CD1c-positive myeloid dendritic cell (primary cell): ENCODE data around the gene NUP210L.
"Not testable (repeated sequence)": the region's sequence is repeated elsewhere in the genome, so short reads cannot be mapped to it uniquely, and the experiment has no call there.

Experiments used
- DNase-seq: peaks from one replicate; pipeline ENCODE4 v3.0.0-alpha.2; 2016; ENCODE audit errors: extremely low spot score

Gene NUP210L

DNA sequence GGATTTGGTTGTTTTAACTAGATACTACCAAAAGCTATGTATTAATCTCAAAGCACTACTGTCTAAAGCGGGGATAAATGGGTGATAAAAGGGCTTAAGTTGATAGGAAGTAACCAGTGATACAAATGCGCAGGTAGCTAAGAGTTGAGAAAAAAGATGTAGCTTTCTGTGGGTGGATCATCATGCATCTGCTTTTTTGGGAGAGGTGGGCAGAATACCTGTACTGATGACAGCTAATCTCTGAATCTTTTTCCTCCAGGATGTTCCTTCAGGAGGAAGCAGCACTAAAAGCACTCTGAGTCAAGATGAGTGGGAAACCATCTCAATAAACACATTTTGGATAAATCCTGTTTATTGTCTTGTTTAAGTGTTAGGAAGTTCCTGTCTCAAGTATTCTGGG, 163.1 kb downstream of the NUP210L start:
- no peak for DNase-seq

DNA sequence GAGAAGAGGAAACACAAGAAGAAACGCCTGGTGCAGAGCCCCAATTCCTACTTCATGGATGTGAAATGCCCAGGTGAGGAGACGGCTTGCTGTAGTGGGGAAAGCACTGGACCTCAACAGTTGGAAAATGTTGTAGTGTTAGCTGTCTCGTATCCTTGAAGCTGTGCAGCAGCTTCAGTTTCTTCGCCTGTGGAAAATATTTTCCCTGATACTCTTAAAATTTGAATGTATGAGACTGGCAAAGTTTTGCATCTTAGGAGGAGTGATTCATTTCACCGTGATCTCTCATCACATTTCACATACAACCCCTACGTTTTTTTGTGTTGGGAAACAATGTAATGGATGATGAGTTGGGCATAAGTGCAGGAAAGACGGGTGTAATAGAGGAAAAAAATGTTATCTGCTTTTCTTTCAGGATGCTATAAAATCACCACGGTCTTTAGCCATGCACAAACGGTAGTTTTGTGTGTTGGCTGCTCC, 163.7 kb downstream of the NUP210L start:
- DNase-seq = no peak

DNA sequence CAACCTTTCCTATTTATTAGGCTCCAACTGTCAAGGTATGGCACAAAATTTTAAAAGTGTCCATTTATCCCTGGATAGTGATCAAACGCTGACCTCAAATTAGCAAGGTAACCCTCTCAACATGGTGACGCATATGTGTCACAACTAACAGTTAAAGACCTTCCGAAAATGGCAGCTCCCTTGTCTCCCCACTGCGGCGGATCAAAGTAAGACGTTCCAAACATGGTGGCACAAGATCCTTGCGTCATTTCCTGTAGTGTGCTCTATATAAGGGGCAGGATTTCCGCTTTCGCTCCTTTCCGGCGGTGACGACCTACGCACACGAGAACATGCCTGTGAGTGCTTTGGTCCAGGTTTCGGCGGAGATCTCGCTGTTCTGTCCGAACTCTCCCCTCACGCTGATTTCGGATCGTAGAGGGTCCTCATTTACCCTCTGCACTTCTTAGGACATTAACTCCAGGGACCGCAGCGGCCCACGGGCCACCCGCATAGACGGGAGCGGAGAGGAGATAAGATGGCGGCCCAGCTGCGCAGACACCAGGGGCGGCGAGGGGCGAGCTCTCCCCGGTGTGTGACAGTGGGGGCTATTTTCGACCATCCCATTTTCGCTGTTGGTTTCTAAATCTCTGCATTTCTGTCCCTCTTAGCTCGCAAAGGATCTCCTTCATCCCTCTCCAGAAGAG, 164.3 kb downstream of the NUP210L start, which contains the start of gene RPS27:
TSS of gene RPS27 (plus strand) at position 295 of the 683 bp plus-strand sequence. CDS start at position 330, 35 bp downstream.
- peak; percentile 97 for DNase-seq

DNA sequence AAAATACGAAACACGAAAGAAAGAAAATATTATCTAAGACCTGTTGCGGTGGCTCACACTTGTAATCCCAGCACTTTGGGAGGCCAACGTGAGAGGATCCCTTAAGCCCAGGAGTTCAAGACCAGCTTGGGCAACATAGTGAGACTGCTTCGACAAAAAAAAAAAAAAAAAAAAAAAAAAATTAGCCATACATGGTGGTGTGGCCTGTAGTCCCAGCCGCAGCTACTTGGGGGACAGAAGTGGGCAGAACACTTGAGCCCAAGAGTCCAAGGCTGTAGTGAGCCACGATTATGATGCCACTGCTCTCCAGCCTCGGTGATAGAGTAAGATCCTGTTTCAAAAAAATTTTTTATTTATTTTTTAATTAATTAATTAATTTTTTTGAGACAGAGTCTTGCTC, 167.3 kb downstream of the NUP210L start:
- DNase-seq = no peak

DNA sequence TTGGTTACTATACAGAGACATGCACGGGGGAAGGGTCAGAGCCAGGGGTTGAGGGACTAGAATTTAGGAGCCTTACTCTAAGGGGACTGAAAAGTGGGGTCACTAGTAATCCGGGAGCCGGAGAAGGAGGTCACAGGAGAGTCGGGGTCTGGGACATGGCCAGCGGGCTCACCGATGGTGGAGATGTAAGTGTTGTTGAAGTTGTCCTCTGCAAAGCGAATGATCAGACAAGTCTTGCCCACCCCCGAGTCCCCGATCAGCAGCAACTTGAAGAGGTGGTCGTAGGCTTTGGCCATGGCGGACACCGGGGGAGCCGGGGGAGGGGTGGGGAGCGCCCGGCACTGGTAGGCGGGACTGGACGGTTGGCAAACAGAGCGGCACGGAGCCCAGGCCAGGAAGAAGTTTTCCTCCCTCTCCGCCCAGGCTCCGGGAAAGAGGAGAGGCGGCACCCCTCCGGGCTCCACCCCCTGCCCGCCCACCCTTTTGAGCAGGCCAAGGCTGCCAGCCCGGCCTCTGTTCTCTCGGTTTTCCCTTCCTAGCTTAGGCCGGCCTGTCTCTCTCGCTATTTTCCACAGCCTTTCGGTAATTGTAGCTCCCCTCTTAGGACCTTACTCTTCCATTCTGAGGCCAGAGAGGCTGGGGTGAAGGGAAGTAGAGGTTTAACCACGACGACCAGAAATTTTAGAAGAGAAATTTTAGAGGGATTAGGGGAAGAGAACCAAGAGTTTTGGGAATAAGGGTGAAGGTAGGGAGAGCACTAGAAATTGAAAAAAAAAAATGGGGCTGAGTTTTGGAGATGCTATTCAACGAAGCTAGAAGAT, 168.7 kb downstream of the NUP210L start, which contains the start of gene RAB13:
TSS of gene RAB13 (minus strand) at position 399 of the 821 bp plus-strand sequence. CDS start at position 296, 103 bp downstream.
- peak; percentile 72 for DNase-seq

DNA sequence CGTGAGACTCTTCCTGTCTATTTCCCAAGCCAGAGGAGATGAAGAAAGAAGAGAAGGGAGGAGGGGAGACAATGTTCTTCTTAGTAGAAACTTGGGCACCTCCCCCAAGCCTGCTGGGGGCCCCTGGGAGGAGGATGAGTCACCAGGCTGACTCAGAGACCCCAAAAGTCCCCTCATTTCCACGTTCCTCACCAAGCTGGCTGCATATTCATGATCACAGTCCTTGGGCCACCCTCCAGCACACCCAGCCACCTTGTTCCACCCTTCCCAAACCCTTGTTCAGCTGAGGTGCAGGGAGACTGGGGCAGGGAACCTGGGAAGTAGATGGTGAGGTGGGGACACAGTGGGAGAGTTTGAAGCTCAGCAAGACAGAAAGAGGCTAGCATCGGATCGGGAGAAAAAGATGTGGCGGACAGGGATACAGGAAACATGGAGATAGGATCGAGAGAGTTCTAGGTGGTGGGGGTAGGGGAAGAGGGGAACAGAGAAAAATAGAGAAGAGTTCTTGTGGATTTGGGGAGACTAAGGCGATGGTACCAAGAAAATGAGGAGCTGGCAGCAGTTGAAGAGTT, 169.4 kb downstream of the NUP210L start:
- peak; percentile 51 for DNase-seq

DNA sequence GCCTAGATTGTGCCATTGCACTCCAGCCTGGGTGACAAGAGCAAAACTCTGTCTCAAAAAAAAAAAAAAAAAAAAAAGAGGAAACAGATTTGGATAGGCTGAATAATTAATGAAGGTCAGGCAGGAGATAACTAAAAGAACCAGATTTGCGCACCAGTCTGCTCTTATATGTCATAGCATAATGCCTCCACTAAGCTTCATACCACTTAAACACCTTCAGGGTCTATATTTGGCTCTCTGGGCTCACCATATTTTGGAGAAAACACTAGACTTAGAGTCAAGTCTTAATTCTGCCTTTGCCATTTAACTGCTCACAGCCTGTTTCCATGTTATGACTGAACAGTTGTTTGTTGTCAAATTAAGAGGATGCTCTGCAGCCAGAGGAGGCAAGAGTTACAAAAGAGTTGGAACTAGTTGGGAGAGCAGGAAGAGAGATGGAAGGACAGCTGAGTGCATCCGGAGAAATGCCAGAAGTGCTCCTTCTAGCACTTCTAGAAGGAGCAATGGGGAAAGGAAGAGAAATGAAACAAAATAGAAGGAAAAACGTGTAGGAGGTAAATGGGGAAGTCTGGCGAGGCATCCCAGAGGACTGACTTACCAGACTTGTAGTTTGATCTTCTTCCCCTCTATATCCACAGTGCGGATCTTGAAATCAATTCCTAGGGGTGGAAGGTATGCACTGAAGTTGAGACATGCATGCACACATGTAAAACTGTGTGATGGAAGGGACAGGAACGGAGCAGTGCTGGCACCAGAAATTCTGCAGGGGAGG, 170.6 kb downstream of the NUP210L start:
- peak; percentile 61 for DNase-seq

DNA sequence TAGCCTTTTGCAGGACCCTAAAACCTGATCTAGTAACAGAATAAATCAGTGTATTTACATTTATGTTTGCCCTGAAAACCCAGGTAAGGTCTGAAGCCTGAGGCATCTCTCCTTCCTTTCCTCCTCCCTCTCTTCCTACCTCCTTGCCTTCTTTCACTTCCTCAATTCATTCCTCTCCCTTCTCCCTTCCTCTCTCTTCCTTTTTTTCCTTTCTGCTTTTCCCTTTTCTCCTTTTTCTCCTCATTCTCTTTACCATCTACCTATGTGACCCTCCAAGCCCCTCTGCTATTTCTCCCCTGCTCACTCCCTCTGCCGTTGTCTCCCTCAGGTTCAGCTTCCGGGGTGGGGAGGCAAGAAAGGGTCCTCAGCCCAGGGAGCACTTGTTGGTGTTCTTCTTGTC, 173.1 kb downstream of the NUP210L start:
- not testable (repeated sequence) for DNase-seq

DNA sequence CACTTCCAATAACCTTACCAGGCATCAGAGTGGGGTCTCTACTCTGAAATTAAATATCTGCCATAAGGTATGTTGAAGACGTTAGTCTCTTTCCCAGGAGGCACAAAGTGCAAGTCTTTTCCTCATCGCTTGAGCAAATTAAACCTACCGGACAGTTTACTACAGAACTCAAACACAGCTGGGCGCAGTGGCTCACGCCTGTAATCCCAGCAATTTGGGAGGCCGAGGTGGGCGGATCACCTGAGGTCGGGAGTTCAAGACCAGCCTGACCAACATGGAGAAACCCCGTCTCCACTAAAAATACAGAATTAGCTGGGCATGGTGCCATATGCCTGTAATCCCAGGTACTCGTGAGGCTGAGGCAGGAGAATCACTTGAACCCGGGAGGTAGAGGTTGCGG, 175.8 kb downstream of the NUP210L start:
- DNase-seq = not testable (repeated sequence)

DNA sequence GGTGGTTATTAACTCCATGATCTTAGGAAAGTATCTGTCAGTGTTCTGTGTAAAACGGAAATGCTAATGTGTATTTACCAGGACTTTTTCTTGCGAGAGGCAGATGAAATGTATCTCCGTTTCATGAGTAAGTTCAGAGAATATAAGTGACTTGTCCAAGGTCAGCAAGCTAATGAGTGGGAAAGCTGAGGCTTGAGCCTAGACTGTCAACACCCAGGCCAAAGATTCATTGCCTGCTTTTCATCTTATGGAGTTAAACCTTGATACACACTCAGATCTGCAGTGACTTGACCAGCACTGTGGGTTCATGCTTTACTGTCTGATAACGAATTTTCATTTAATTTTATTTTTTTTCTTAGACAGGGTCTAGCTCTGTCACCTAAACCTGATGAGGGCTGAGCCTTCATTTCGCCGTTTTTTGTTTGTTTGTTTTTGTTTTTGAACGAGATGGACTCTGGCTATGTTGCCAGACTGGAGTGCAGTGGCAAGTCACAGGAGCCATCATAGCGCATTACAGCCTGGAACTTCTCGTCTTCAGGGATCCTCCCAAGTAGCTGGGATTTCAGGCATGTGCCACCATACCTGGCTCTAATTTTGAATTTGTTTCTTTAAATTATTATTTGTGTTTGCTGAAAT, 176.5 kb downstream of the NUP210L start:
- no peak for DNase-seq

DNA sequence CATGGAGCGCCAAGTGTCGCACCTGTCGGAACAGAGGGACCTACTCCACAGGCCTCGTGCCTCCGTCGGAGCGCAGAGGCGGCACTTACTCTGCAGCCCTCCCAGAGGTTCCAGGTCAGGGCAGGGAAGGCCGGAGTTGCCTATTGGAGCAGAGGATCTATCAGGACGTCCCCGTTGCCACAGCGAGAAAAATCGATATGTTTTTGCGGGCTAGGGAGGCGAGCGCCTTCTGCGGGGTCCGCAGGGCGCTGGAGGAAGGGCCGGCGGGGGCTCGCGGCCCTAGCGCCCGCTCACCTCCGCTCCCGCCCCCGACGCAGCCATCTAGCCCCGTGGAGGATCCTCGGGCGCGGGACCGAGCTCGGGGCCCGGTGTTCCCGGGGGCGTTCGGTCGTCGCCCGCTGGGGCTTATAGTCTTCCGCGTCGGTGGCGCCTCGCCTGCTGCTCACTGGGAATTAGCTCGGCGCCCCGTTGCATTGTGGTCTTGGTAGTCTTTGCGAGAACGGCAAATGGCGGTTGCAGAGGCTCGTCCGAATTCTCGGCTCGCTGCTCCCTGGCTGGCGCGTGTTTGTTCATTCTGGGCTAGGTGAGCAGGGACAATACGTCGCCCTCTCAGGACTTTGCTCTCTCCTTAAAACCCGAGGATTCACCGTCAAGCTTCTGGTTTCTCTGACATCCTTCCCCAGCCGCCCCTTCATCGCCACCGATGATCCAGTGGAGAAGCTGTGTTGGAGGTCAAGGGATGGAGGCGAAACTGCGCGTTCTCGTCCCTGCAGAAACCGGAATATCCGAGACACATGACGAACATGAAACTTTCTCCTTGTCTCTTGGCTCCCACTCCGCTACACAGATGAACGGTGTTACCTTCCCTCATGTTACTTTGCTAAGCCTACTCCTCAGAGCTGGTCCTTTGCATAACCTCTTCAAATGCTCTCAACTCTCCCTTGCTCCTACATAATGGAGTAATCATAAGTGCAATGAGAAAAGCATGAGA, 177.3 kb downstream of the NUP210L start, which contains the start of gene JTB:
TSS of gene JTB (minus strand) at position 425 of the 991 bp plus-strand sequence. CDS start at position 3, 422 bp downstream.
- peak; percentile 92 for DNase-seq

DNA sequence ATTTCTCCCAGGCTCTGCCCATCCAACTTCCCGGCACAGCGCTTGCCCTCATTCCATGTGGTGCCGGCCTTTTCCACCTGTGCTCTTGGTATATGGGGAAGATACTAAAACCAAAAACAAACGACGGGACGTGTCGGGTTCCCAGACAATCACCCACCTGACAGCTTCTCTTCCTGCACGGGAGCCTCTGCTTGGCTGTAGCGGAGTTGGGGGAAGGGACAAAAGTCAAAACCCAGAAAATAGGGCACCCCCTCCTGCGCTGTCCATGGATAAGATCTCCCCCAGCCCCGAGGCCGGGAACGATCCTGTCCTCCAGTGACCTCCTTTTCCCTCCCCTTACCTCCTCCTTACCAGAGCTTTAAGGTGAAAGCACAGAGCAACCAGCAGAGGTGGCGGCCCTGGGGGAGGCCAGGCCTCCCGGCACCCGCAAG, 178.0 kb downstream of the NUP210L start:
- no peak for DNase-seq

DNA sequence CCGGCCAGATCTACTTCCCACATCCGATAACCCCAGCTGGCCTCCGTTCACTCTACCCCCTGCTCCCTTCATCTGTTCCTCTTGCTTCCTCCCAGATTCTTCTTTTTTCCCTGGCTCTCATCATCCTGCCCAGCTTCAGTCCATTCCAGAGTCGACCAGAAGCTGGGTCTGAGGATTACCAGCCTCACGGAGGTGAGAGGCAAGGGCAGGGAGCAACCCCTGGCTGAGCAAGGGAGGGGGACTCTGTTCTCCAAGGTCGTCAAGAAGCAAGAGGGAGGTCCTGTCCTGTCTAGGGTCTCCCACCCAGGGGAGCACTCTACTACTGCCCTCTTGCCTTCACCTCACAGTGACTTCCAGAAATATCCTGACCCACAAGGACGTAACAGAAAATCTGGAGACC, 181.3 kb downstream of the NUP210L start:
- no peak for DNase-seq

DNA sequence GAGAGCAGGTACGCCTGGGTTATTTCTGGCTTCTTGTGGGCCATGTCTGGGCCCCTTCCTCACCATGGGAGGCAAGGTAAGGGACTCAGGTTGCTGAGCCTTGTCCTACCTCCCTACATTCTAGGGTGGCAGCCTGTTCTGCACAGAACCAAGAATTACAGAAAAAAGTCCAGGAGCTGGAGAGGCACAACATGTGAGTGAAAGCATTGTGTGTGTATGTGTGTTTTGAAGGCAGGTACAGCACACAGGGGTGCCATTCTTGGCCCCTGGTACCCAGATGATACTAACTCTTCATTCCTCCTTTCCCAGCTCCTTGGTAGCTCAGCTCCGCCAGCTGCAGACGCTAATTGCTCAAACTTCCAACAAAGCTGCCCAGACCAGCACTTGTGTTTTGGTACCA, 181.8 kb downstream of the NUP210L start:
- DNase-seq = no peak

DNA sequence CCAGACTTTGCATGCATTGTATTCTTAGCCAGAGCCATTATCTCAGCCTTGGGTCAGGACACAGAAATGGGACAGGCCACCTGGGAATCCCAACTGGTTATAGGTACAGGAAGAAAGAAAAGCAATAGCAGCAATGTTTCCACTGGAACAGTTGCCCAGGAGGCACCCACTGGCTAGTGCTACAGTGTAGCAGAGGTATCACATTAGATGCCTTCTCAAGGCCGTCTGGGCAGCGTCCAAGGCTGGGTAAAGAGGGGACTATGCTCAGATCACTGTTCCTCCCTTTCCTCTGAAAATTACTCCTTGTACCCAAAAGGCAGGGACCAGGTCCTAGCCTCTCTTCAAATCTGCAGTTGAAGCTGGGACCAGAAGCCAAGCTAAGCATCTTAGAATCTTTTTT, 184.5 kb downstream of the NUP210L start:
- no peak for DNase-seq

DNA sequence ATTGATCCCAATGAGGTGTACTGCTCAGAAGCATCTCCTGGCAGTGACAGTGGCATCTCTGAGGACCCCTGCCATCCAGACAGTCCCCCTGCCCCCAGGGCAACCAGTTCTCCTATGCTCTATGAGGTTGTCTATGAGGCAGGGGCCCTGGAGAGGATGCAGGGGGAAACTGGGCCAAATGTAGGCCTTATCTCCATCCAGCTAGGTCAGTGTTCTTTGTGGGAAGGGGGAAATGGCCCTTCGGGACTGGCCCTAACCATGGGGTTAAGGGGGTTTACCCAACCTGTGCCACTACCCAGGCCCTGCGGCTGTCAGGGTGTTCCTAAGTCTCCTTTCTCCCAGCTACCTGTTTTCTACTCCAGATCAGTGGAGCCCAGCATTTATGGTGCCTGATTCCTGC, 185.9 kb downstream of the NUP210L start:
- DNase-seq = no peak

DNA sequence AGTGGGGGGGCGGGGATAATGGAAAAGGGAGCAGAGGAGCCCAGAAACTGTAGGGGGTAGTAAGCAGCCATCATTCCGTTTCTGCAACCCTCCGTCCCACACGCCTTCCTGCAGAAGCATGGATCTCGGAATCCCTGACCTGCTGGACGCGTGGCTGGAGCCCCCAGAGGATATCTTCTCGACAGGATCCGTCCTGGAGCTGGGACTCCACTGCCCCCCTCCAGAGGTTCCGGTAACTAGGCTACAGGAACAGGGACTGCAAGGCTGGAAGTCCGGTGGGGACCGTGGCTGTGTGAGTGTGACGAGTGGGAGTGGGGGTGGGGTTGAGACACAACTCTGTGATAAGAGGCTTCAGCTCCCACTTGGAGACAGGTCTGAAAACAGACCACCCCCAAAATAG, 186.5 kb downstream of the NUP210L start:
- no peak for DNase-seq

DNA sequence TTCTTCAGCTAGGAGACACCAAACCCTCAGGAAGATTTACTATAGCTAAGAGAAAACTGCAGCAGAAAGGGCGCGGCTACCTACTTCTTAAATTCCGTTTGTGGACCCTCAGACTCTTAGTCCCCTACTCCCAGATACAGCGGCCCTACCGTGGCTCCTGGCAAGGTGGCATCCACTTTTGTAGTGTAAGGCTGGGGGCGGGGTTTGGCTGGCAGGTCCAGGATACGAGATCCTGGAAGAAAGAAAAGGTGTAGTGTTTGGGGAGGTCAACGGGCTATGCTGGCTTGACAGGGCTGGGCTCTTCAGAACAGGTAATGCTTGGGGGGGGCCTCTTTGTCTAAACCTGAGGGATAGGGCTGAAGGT, 186.9 kb downstream of the NUP210L start:
- no peak for DNase-seq

DNA sequence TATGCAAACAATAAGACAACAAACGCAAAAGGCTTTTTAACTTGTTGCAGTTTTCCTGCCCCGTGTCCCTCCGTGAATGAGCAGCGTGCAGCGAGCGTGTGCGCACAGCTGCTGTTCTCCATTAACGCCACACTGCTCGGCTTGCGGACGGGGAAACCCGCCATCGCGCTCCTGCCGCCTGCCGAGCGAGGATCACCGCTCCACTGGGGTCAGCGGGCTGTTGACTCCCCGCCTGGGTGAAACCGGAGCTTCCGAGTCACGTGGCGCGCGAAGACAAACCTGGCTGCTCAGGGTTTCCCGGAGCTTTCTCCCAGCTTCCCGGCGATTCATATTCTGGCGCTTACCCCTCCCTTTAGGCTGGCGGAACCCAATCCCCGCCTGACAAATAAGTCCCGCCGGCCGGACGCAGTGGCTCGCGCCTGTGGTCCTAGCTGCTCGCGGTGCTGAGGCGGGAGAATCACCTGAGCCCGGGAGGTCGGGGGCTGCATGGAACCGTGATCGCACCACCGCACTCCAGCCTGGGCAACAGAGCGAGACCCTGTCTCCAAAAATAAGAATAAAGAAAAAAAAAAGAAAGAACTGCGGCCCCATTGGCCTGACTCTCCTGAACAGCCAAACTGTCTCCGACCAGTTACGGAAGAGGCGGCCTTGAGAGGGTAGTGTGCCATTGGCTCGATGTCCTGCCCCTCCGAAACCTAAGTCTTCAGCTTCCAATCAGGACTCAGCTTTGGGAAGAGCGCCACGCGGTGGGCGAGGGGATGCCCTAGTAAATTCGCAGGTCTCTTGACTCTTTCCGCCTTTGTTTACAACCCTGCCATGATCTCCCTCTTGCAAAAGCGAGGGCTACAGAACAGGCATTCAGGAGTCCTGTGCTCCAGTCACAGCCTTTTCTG, 187.5 kb downstream of the NUP210L start, which contains the start of gene CREB3L4:
TSS of gene CREB3L4 (plus strand) at position 796 of the 893 bp plus-strand sequence. CDS start 624 bp downstream, outside the sequence.
- DNase-seq = peak; percentile 95
